HS-5 (cell line): ENCODE measurements around the gene C1QTNF12.
"Not testable (repeated sequence)": the region's sequence is repeated elsewhere in the genome, so short reads cannot be mapped to it uniquely, and the experiment has no call there.

Experiments
- DNase-seq: peaks from one replicate; pipeline ENCODE4 v3.0.0-alpha.2; 2012; ENCODE audit warnings: low read depth

Gene C1QTNF12

DNA sequence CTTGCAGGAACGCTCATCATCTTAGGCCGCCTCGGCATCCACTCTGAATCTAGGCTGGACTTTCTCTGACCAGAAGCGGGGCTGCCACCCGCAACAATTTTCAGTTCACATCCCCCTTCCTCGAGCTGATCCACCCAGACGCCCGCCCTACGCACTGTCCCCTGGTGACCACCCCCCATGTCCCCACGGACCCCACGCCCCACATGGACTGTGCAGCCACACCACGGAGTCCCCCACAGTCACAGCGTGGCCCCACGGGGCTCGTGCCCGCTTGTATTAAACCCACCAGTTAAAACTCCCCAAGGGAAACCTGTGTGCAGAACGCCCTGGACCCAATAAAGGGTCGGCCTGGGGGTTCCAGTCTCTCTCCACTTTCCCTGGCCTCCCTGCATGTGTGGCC lies 13.0 kb upstream of the C1QTNF12 start:
- no peak for DNase-seq

DNA sequence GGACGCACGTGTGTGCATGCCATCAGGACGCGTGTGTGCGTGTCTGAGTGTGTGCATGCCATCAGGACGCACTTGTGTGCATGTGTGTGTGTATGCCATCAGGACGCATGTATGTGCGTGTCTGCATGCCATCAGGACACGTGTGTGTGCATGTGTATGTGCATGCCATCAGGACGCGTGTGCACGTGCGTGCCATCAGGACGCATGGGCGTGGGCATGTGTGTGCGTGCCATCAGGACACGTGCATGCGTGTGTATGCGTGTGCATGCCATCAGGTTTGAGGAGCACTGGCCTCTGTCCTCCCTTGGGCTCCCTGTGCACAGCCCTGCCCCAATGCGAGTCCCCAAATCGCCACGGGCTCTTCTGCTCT lies 12.6 kb upstream of the C1QTNF12 start:
- no peak for DNase-seq

DNA sequence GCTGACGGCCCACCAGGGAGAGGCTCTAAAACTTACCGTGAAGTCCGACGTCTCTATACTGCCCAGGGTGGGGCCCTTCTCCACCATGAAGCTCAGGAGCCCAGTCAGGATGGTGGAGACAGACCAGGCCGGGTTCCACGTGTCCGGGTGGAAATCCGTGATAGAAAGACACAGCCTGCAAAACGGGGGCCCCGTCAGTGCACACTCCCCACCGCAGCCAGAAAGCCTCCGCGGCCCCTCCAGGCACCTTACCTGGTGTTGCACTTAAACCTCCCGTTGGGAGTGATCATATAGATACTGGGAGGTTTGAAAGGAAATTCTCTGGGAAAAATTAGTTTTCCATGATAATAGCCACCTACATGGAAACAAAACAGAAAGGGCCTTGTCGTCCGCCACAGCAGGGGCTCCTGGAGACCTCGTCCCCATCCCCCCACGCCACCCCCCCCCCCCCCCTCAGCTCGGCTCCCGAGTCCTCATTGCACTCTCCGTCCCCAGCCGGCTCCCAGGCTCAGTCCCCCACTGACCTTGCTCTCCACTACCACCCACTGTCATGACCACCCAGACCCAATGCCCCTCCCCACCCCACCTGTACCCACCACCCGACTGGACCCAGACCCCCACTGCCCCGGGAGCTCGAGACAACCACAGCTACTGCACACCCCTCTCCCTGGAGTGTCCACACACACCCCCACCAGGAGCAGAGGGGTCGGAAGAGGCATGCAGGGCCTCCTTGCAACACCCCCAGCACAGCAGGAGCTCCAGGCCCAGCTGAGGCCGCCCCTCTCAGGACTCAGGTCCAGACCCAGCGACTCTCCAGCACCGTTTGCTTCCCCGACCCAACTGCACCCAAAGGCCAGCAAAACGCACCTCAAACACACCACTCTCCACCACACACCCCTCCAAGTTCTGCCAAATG lies 10.7 kb upstream of the C1QTNF12 start:
- no peak for DNase-seq

DNA sequence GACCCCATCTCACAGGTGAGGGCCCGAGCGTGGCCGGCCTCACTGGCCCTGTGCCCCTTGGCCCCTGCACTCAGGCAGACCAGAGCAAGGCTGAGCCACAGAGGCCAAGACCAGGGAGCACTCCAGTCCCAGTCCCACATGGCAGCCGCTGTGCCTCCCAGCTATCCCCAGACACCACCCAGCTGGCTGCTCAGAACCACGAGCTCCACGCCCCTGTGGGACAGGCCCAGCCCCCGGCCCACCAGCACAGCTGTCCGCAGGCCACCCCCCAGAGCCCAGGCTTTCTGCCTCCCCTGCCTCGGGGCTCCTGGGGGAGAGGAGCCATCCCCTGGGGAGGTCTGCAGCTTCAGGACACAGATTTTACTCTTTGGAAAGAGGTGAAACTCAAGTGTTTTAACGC lies 9.1 kb upstream of the C1QTNF12 start:
- DNase-seq, result no peak

DNA sequence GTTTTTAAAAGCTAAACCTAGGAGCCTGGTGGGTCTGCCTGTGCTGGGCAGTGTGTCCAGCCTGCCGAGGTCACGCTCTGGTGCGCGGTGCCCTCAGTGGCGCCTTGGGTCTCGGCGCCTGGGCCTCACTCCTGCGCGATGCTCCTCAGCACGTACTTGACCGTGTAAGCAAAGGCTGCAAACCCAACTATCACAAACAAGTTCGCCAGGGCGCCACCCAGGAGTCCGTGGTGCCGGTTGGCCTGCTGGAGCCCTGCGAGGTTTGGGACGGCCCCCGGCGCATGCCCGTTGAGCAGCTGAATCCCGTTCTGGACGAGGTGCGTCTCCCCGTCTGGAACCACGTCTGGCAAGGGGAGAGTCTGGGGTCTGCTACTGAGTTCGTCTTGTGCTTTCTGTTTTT lies 8.6 kb upstream of the C1QTNF12 start:
- no peak for DNase-seq

DNA sequence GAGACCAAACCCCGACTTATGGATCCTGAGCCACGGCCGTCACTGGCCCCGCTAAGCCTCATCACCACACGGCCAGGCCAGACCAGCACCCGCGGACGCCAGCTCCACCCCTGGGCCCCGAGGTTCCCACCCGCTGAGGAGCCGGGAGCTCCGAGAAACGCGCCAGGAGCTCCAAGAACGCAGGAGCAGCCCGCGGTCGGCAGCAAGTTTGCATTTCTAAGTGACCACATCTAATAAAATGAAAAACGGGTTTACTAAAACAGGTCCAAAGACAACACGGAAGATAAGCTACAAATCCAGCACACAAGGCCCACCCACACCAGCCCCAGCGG lies 8.1 kb upstream of the C1QTNF12 start:
- DNase-seq, result no peak

DNA sequence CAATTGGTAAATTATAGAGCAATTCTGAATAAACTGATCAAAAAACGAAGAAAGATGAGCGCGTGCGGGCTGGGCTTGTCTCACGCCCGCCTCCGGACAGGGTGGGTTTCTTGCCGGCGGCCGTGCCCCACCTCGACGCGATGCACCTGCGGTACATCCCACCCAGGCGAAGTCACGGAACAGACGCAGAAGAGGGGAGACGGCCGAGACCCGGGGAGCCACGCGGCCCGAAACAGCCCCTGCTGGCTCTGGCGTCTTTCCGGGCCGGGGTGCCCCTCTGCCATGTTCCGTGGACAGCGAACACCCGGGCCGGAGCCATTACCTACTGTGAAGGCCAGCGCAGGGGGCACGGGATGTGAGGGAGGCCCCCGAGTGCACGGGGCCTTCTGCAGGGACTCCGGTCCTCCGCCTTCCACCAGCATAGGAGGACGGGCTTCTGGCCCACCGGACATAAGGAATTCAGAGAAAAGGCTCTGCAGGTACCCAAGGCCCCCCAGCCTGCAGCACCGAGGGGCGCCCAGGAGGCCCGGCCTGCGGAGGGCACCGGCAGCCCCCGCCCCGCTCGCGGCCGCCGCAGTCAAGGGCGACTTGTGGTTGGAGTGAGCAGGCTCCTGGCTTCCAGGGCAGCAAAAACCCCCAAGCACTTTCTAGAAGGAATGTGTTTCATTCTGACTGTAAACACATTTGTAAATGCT lies 7.6 kb upstream of the C1QTNF12 start:
- no peak for DNase-seq

DNA sequence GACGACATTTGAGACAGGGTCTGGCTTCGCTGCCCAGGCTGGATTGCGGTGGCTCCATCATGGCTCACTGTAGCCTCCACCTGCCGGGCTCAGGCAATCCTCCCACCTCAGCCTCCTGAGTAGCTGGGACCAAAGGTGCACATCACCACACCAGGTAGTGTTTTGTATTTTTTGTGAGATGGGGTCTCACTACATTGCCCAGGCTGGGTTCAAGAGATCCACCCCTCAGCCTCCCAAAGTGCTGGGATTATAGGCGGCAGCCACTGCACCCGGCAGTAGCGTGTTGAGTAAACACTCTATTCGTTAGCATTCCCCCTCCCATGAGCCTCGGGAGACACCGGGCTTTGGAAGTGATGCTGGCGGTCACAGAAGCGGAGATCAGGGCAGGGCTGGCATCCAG lies 6.8 kb upstream of the C1QTNF12 start:
- no peak for DNase-seq

DNA sequence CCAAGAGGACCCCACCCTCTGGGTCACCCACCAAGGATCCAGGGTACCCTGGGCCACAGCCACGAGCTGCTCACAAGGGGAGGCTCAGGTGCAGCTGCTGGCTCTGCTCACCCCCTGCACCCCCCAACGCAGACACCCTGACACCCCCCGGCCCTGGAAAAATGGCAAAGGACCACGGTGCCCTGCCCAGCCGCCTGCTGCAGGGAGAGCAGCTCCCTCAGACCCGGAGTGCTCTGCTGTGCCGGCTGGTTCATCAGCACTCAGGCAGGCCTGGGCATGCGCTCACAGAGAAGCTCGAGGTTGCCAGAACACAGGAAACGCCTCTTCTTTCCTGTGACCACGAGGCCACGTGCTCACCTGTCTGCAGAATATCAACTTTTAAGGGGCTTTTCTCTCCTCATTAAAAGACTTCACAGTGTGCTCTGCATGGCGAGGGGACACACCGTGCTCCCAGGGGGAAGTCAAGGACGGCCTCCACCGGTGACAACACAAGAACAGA lies 4.3 kb upstream of the C1QTNF12 start:
- no peak for DNase-seq

DNA sequence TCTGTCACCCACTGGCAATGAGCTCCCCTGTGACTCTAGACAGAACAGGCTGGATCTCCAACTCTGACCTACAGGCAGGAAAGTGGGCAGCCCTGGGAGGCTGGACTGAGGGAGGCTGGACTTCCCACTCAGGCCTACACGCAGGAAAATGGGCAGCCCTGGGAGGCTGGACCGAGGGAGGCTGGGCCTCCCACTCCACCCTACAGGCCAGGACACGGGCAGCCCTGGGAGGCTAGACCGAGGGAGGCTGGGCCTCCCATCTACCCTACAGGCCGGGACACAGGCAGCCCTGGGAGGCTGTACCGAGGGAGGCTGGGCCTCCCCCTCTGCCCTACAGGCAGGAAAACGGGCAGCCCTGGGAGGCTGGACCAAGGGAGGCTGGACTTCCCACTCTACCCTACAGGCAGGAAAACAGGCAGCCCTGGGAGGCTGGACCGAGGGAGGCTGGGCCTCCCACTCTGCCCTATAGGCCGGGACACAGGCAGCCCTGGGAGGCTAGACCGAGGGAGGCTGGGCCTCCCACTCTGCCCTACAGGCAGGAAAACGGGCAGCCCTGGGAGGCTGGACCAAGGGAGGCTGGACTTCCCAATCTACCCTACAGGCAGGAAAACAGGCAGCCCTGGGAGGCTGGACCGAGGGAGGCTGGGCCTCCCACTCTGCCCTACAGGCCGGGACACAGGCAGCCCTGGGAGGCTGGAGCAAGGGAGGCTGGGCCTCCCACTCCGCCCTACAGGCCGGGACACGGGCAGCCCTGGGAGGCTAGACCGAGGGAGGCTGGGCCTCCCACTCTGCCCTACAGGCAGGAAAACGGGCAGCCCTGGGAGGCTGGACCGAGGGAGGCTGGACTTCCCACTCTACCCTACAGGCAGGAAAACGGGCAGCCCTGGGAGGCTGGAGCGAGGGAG lies 1.7 kb upstream of the C1QTNF12 start:
- not testable (repeated sequence) for DNase-seq

DNA sequence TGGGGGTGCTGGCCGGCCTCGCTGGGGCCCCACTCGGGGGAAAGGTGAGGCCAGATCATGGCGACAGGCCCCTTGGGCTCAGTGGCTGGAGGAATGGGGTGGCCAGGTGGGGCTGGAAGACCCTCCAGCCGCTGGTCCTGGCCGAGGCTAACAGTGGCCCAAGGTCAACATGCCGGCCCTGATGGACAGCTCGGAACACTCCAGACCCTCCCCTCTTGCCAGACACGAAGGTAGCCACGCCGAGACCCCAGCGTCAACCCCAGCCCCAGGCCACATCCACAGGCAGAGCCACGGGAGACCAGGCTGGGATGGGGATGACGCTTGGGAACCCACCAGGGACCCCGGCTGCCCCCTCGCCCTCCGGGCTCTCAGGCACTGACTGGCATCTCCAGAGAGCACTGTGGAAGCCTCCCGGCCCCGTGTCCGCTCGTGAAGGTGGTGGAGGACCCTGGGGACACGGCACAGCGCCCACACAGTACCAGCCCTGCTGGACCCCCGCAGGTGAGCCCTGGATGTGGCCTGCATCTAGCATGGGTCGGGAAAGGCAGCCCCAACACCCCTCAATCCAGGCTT lies 905 bp upstream of the C1QTNF12 start:
- no peak for DNase-seq

DNA sequence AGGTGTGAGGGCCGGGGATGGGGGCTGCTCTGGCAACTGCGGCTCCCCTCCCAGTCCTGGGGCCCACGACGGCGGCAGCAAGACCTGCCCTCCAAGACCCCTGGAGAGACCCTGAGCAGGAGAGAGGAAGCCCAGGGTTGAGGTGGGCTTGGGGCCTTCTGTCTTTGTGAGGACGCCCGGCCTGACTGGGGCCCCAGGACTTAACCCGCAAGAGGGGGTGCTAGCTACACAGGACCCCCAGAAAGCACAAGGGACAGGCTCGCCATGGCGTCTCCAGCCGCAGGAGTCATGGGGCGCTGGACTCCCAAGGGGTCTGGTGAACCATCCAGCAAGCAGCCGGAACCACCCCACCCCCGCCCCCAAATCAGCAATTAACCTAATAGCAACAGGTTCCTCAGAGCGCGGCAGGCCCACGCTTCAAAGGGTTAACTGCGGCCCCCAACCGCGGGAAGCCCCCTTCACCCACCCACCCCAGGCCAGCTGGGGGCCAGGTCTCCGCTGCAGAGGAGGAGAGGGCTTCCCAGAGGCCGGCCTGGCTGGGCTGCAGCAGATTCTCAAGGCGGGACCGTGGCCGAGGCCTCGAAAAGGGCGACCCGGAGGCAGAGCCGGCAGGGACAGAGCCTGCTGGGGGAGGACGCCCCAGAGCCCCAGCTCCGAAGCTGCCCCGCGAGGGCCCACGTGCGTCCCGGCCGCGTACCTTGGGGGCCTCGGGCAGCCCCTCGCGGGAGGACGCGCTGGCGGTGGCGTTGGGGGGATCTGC lies 525 bp downstream of the C1QTNF12 start:
- no peak for DNase-seq

DNA sequence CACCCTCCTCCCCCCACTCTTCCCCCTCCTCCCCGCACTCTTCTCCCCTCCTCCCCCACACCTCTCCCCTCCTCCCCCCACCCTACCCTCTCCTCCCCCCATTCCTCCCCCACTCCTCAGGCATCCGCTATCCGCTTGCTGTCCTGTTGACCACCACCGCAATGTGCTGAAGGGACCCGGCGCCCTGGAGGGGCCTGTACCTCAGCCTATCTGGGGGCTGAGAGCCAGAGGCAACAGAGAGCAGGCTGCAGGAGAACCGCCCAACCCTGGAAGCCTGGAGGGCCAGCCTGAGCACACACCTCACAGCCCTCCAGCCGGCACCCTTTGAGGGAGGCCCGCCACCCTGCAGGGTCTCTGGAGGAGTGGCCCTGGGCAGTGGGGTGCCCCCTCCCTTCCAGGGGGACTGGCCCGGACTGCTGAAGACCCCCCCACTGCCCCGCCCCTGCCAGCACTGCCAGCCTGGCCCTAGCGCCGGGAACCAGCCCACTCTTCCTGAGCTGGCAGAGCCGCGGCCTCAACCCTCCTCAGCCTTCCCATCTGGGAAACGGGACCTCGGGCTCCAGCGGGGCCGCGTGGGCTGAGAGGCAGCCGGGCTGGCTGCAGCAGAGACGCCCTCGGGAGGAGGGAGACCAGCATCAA lies 1.2 kb downstream of the C1QTNF12 start:
- no peak for DNase-seq

DNA sequence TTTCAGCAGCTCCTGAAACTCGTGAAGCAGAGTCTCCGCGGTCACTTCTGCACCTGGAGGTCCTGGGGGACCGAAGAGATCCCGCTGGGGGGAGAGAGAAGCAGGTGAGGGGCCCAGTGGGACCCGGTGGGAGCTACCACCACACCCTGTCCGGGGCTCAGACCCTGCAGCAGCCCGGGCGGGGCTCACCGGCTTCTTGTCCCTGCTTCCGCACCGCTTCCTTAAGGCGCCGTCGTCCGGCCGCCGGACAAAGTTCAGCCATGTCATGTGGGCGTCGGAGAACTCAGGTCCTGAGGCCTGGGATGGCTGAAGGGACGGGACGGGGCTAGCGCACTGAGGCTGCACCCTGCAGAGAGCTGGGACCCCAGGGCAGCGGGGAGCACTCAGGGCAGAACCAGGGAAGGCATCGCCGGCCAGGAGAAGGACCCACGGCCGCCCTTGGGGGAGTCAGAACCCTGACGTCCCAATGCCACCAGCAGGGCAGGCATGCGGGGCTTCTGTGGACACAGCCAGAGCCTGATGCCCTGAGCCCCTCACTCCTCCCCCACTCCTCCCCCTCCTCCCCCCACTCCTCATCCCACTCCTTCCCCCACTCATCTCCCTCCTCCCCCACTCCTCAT lies 2.2 kb downstream of the C1QTNF12 start:
- no peak for DNase-seq

DNA sequence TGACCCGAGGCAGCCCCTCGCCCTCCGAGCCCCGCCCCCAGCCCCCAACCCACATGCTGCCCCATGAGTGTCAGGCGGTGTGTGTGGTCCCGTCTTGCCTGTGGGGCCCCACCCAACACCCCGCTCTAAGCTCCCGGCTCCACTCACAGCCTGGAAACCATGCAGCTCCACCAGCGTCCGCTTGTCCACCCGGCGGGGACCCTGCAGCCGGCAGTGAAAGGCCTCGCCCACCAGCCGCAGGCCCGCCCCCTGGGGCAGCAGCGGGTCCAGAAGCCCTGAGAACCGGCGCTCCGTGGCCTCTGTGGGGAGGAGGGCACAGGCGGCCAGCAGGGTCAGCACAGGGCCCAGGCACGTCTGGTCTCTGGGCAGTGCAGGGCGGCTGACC lies 2.7 kb downstream of the C1QTNF12 start:
- DNase-seq, result no peak

DNA sequence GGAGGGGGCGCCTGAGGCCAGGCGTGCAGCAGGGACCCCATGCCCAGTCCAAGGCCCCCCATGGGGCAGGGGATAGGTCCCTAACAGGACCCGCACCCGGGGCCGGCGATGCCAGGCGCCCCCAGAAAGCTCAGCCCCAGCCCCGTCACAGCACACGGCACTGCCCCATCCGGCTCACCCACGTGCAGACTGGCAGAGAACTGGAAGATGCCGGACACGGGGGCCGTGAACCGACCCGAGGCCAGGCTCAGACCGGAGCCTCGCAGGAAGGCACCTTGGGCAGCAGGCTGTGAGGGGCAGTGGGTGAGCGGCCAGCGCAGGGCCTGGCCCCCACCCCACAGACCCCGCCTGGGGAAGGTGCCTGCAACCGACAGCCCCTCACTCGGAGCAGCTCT lies 3.3 kb downstream of the C1QTNF12 start:
- DNase-seq, result no peak

DNA sequence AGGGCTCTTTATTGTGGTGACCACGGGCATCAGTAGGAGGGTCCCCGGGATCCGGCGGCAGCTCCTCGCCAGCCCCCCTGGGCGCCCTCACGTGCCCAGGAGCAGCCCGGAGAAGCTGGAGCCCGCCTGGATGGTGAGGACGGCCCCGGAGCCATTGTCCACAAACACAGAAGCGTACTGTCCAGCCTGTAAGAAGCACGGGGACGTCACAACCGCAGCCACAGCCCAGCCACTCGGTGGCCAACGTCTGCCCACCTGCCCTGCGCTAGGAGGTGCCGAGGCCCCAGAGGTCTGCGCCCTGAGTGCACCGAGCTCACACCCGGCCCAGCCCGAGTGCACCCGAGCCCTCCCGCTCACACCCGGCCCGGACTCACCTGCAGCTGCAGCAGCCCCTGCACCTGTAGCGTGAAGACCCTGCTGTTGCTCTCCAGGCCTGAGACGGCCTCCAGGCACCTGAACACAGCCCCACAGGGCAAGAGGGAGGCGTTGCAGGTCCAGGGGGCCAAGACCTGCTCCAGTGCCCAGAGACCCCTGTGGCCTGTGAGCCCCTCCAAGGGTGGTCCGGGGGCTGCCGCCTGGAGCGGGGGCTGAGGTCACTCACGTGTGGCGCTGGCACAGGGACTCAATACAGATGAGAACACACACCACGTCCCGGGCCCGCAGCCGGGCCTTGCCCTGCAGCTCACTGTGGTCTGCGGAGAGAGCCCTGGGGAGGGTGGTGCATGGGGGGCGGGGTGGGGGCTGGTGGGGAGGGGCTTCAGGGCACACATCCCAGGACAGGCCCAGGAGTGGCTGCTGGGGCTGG lies 3.9 kb downstream of the C1QTNF12 start:
- DNase-seq, result no peak

DNA sequence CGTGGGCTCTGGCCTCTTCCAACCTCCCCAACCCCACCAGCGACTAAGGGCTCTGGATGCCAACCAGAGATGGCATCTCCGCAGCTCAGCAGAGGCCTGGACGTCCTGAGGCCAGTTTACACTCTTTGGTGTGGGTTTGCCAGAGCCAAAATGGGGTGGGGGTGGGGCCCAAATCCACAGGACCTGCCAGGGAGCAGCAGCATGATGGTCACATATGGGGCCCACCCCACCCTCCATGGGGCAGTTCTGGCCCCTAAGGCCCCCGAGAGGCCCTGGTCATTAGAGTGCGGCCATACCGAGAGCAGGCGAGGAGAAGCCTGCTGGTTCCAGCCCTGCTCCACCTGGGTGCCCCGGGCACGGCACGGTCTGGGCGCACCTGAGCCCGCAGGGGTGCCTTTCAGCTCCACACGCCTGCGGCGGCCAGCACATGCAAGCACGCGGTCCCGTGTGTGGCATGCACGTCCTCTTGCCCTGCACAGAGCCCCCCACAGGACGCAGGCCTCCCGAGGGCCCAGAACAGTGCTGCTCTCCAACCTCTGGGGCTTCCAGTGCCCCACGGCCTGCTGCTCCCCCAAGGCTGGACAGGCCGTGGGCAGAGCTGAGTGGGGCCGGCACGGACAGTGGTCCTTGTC lies 4.8 kb downstream of the C1QTNF12 start:
- DNase-seq, result no peak
